GM21381 (cell line): Measurements from ENCODE around the gene PSORS1C2.
"Not testable (repeated sequence)": the region's sequence is repeated elsewhere in the genome, so short reads cannot be mapped to it uniquely, and the experiment has no call there.

ENCODE experiments used
- ATAC-seq: cut with Tn5 transposase; IDR thresholded peaks from one replicate; pipeline ENCODE4 v1.9.1; 2021; ENCODE audit warnings: mild to moderate bottlenecking, moderate library complexity; ENCODE audit not compliant: unreplicated experiment

The PSORS1C2 gene

DNA sequence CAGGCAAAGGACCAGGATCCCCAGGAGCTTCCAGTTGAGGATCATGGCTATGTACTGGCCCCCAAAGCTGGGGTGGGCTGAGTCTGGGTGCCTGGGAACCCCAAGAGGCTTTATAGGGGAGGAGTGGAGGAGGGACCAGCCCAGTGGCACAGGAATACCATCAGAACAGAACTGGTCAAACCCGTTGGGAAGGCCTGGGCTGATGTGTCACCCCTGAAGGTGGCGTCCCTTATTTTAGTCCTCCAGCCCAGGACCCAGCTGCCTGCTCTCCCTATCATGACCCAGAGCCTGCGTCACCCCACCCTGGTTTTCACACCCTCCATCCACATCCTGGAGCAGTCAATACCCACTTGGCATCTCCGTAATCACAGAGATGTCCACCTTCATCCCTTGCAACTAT, at the start of gene PSORS1C2:
Gene PSORS1C2, minus strand, starts transcription at position 85 of the 400 bp plus-strand sequence. Its CDS starts 40 bp downstream, at position 45.
- no peak for ATAC-seq

DNA sequence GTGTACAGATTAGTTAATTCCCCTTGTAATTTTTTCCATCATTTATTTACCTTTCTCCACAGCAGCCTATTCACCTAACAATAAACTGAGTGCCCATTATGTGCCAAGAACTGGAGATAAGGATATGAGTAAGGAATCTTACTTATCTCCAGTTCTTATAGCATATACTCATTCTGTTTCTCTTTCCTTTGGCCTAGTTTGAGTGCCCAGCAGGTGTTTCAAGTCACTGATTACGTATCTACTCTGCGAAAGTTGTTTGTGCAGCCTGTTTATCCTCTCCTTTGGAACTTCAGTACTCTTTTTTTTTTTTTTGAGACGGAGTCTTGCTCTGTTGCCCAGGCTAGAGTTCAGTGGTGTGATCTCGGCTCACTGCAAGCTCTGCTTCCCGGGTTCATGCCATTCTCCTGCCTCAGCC, 48.9 kb upstream of the PSORS1C2 start:
- ATAC-seq = no peak

DNA sequence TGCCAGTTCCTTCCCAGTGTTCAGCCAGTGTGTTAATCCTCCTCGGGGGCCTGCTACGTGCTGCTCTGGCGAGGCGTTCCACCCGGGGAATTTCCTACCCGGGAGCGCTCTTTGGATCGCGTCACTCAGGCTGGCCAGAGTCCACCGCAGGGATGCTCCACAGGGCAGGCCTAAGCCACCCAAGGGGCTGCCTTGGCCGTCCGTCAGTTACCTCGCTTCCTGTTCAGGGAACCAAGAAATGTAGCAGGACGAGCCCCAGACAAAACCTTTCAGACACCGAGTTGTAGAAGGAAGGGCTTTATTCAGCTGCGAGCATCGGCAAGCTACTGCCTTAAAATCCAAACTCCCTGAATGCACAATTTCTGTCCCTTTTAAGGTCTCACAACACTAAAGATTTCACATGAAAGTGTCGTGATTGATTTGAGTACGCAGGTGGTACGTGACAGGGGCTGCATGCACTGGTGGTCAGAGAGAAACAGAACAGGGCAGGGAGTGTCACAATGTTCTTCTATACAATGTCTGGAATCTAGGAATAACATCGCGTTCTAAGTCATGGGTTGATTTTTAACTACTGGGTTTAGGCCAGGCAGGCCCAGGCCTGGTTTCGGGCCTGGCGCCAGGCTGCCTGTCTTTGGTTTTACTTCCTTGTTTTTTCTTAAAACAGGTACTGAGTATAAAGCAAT, 47.3 kb upstream of the PSORS1C2 start:
- no peak for ATAC-seq

DNA sequence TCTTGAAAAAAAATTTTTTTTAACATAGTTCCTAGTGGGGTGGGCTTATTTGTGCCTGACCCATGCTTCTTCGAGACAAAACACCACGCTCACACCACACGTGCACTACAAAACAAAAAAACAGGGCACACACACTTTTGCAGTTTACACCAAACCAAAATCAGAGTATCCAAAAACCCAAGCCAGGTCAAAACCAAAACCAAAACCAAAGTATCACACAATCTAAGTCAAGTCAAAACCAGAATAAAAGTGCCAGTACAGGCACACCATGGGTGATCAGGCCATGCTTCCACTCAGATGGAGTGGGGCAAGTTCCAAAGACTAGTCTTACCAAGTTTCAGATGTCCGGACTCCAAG, 46.8 kb upstream of the PSORS1C2 start:
- not testable (repeated sequence) for ATAC-seq

DNA sequence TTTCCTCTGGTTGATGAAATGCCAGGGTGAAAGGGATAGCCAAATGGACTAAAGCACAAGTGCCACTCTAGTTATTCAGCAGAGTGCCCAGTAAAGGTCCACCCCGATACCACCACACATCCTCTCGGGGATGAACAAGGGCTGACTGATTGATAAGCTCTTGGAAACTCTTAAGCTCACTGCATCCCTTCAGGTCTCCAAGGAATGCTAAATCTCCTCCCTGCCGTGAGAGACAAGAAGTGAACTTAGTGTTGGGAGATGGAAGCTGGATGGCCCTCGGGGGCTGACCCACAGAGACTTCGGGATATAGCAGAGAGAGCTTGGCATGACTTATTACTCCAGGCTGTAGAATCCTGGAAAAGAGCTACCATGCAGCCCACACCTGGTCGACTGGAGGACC, 45.0 kb upstream of the PSORS1C2 start:
- ATAC-seq = not testable (repeated sequence)

DNA sequence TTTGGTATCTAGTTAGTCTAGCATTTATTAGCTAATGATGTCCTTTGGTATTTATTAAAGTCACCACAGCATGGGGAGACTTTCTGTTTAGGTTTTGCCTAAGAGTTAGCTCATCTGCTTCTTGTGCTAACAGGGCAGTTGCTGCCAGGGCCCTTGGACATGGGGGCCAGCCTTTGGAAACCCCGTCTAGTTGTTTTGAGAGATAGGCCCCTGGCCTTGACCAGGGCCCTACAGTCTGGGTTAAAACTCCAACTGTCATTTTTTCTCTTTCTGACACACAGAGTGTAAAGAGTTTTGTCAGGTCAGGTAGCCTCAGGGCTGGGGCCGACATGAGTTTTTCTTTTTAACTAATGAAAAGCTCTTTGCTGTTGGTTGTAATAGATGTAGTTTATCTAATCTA, 44.4 kb upstream of the PSORS1C2 start:
- not testable (repeated sequence) for ATAC-seq

GRCh38 chr6:31180500-31180899, 41.6 kb upstream of the PSORS1C2 start:
- ATAC-seq = no peak

DNA sequence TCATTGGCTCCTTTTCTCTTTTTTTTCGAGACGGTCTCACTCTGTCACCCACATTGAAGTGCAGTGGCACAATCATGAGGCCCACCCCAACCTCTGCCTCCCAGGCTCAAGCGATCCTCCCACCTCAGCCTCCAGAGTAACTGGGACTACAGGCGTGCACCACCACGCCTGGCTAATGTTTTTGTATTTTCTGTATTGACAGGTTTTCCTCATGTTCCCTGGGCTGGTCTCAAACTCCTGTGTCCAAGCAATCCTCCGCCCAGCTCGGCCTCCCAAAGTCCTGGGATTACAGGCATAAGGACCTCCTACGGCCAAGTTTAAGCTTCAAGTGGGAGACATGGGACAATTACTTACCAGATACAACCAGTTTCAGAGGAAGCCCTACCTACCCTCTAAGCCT, 41.0 kb upstream of the PSORS1C2 start:
- no peak for ATAC-seq

- no peak for ATAC-seq
These were observed 40.1 kb upstream of the PSORS1C2 start for GRCh38 chr6:31179042-31179386.

DNA sequence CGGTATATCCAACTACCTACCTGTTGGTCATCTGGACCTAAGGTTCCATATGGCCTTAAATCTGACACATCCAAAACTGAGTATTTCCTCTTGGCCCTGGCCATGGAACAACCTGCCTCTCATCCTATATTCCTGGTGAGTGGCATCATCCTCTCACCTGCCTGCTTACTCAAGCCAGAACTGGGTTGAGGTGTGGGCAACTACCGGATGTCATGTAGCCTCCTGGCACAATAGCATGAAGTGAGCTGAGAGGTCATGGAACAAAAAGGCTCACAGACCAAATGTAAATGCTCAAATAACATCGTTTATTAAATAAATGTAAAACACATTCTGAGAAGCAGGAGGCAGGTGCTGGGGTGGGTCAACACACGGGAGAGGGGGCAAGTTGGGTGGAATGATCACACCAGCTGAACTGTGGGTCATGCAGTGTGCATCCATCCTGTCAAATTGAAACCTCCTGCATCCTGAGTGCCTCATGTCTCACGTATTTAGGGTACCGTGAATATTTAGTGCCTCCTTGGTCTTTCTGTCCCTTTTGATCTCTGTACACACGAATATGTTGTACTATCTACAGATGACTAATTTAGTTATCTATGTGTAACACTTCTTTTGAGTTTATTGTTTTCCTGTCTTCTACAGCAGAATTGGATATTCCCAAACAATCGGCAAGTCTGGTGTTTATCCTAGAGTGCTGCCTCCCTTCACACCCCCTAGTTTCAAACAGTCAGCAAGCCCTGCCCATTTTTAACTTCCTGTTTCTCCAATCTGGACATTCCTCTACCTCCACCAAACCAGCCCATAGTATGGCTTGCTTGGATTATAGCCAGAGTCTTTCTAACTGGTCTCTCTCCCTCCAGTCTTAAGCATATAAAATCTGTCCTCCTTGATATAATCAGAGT, 39.5 kb upstream of the PSORS1C2 start:
- no peak for ATAC-seq

DNA sequence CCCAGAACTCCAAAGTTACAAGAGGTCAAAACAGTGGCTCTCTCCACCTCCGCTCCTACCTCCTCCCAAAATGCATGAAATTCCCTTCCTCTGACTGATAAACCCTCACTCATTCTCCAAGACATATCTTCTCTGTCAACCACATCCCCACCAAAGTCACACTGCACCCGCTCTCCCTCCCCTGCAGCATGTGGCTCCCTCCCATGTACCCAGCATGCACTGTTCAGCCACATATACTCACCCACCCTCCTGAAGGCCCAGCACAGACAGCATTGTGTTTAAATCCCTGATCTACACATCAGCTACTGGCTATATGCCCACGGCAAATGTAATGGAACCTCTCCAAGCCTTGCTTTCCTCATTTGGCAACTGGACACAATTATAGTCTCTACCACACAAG, 37.1 kb upstream of the PSORS1C2 start:
- no peak for ATAC-seq

GRCh38 chr6:31174378-31174777, 35.5 kb upstream of the PSORS1C2 start:
- ATAC-seq = no peak

GRCh38 chr6:31173406-31173805, 34.5 kb upstream of the PSORS1C2 start:
- ATAC-seq = no peak

GRCh38 chr6:31172973-31173384, 34.1 kb upstream of the PSORS1C2 start:
- ATAC-seq = no peak

DNA sequence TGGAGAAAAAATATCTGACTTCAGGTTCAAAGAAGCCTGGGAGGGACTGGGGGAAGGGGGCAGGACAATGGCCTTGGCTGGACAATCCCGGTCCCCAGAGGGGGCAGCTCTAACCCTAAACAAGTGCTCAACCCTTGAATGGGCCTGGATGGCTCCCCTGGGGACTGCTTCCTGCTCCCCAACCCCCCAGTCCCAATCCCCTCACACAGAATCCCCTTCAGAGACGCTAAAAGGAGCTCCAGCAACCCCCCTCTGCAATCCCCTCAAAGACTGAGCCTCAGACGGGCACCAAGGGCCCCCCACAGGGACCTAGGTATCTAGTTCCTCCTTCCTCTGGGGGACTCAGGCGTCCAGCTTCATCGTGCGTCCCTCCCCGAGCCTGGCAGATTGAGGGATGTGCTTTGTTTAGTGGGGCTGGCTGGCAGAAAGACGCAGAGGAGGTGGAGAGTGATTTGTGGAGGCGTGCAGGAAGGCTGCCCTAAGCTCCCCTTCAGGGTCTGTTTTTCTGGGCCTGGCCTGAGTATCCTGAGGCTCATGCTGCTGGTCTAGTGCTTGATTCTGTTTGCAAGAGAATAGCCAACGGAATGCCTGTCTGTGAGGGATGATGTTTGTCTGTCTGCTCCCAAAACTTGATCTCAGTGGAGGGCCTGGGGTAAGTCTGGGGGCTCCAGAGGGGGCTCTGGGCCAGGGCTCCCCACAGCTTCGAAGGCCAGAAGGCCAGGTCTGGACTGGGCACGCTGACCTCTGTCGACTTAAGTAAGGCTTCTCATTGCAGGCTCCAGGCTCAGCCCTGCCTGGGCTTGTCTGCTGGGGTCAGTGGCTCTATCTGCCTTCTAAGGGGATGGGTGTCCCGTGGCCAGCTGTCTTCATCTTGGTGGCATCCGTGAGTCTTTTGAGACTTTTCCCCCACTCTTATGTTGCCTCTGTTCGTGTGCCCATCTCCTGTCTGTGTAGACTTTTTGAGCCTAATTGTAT, 33.4 kb upstream of the PSORS1C2 start:
- ATAC-seq = no peak

DNA sequence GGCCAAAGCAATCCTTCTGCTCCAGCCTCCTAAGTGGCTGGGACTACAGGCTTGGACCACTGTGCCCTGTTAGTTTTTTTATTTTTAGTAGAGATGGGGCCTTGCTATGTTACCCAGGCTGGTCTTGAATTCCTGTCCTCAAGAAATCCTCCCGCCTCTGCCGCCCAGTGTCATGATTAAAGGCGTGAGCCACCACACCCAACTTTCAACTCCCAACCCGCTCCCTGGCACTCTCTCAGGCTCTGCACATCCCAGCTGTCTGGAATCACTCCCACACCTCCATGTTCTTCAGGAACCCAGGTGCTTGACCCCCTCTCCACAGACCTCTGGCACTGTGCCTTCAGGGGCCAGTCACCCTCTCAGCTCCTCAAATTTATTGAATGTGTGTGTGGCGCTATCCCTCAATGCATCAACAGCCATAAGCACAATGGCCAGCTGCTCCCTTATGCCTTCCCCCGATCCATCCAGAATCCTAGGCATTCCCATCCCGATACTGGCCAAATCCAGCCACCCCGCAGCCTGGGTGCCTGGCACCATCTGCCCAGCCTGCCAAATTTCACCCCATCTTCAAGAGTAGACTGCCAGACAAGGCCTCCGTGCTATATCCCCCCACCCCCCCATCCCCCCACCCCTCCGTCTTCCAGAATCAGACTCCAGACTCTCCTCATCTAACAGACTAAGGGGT, 32.3 kb upstream of the PSORS1C2 start:
- ATAC-seq = no peak

- ATAC-seq = no peak
These were observed 31.7 kb upstream of the PSORS1C2 start, which contains the start of gene POU5F1 for GRCh38 chr6:31170600-31170881. Gene POU5F1, minus strand, starts transcription at chr6:31170682. Its CDS starts 62 bp downstream, at chr6:31170620.

DNA sequence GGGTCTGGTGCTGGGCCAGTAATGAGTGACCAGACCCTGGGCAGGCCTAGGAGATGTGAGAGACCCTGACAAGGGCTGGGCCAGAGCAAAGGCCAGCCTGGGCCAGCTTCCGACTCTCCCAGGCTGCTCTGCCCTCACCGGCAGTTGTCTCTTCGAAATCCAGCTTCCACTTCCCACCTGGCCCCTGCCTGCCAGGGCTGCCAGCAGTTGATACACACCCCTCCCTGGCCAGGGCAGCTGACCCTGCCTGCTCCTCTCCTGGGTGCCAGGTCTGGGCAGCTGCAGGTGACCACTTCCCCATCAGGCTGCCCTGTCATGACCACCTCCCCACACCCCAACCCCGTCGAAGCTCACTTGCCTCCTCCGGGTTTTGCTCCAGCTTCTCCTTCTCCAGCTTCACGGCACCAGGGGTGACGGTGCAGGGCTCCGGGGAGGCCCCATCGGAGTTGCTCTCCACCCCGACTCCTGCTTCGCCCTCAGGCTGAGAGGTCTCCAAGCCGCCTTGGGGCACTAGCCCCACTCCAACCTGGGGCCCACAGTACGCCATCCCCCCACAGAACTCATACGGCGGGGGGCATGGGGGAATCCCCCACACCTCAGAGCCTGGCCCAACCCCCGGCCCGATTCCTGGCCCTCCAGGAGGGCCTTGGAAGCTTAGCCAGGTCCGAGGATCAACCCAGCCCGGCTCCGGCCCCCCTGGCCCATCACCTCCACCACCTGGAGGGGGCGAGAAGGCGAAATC, 31.2 kb upstream of the PSORS1C2 start:
- ATAC-seq = not testable (repeated sequence)

DNA sequence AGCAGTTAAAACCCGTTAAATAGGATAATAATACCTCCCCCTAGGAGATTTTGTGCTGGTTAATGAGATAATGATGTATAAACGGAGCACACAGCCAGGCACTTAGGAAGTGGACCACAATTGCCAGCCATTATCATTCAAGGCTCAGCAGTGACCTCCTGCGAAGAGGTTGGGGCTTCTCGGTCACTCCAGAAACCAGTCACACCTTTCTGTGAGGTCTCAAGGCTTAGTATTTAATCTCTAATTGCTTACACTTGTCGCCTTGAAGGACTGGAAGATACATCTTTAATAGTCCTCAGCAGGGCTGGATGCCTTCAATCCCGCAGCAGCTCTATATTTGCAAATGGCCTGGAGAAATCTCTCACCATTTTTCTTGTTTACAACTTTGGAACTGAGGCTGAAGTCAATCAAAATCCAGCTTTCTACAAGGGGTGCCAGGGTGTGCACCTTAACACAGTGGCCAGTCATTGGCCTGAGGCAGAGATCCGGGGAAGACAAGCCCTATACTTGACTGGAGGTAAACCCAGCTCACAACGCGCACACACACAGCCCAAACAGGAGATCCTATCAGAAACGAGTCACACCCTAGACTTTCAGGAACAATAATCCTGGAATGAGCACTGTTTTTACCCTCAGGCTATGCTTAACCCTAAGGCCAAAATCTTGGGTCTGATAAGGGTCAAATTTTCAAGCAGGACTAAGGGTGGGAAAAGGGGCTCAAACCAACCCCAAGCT, 30.4 kb upstream of the PSORS1C2 start:
- ATAC-seq = no peak
